DOHH2 (cell line): ENCODE data around the gene EHD4.

ENCODE experiments used
- CTCF ChIP-seq: fragments of 200-600 bp; sonication (generic); IDR thresholded peaks from one replicate; pipeline ENCODE4 v1.5.1; 2014; ENCODE audit warnings: antibody characterized with exemption, mild to moderate bottlenecking, low read depth, low read length; ENCODE audit not compliant: poor library complexity, severe bottlenecking
- EZH2phosphoT487 ChIP-seq: fragments of 200-600 bp; sonication (generic); IDR thresholded peaks from 2 replicates; pipeline ENCODE4 v1.6.1; 2017; ENCODE audit warnings: borderline replicate concordance, mild to moderate bottlenecking, antibody characterized with exemption, low read length, moderate library complexity, mixed read lengths

DNA sequence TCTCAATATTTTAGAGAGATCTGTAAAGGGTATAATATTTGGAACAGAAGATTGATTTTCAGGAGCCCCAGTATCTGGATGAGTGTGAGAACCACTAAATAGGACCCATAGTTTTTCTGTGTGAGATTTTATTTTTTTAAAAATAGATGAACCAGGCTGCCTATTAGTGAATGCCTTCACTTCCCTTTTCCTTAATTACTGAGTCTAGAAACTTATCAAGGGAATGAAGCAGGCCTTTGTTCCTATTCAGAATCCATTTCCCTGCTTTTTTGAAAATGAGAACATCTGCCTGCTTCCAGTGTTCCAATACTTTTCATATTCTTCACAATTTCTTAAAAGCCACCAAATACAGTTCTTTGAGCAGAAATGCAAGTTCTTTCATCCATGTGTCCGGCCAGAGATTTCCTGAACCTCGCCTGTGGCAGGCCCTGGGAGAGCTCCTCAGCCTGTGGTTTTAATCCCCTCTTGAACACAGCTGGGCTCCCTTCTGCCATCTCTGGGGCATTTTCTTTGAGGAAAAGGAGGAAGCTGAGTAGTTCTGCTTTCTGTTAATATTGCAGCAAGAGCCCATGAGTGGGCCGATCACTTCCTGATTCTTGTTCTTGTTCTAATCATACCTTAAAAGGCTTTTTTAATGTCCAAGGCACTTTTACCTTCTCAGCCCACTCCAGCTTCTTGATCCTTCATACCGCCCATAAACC is 4.7 kb downstream of the EHD4 start:
- TF ChIP-seq CTCF (no peak), EZH2phosphoT487 (no peak)
